Daoy (cell line): Measurements from ENCODE around the gene GALNT12. TPM values are rescaled to one million over a fixed set of nuclear protein-coding genes. Genes with fewer than 3 reads are reported as not detected.

ENCODE experiments used
- DNase-seq: peaks from one replicate; pipeline ENCODE4 v3.0.0-alpha.2; 2015; ENCODE audit warnings: low read depth
- total RNA-seq: library from RNA; depleted of rRNA; stranded (reverse); fragments of >200 nt; shearing (Covaris generic); gene quantifications from 2 replicates; pipeline ENCODE4 v1.2.3, GENCODE V29; 2014

The GALNT12 gene
- total RNA-seq, 1 experiment from 2014 or later = 5.3 TPM

DNA sequence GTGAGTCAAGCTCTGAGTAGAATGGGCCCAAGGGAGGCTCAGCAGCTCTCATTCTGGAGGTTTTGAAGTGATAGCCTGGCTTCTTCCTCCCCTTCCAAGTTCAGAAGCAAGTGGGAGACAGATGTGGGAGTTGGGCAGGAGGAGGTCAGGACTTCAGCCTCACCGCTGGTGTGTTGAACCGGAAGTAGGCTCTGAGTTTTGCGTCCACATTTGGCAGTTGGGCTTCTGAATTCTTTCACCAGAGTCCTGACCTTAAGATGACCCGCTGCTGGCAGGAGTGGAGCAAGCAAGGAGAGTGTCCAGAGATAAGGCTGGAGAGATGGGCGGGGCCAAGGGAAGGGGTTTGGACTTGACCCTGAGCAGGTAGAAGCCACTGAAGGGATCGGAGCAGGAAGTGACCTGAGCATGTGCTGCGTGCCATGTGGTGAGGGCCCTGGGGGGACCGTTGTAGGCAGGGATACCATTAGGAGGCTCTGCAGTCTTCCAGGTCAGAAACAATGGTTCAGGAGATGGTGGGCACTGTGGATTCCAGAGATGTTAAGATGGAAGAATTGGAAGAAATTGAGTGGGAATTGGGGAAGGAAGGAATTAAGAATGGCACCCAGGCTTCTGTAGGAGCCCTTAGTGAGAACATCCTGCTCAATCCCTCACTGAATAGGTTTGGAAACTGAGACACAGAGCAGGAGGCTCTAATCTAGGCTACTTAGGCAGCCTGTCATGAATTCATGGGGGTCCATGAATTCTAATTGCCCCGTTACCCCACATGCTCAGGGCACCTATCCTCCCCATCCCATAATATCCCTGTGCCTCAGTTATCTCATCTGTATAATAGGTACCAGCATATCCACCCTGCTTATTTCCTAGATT, 25.9 kb downstream of the GALNT12 start:
- DNase-seq = no peak

DNA sequence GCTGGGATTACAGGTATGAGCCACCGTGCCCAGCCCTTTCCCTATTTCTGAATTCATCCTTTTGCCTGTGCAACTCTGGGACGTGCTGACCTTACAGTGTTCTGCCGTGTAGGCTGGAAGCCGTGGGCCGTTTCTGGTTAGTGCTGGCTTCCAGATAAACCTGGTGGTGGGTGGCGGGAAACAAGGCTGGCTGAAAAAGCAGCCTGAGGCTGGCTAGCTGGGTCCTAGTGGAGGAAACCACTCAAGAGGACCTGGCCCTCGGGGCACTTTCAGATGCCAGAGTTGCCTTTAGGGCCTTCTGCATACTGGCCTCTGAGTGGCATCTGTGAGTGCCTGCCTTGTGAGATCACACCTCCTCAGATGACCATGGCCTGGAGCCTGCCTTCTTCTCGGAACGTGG, 26.9 kb downstream of the GALNT12 start:
- no peak for DNase-seq

DNA sequence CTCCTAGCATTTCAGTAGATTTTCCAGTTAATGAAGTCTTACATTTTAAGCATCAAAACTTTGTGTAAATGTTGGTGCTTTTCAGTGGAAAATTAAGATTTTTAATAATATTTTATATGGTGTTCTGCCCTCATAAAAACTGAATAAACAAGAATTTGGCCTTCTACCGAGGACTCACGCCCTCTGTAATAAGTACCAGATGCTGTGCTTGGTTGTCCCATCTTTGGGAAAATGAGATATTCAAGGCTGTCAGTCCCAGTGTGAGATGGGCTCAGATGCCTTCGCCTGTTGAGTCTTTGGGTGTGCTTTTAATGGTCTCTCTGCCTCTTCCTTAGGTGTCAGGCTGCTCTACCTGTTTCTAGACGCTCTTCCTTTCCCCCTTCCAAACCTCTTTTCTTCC, 28.7 kb downstream of the GALNT12 start:
- DNase-seq = no peak

DNA sequence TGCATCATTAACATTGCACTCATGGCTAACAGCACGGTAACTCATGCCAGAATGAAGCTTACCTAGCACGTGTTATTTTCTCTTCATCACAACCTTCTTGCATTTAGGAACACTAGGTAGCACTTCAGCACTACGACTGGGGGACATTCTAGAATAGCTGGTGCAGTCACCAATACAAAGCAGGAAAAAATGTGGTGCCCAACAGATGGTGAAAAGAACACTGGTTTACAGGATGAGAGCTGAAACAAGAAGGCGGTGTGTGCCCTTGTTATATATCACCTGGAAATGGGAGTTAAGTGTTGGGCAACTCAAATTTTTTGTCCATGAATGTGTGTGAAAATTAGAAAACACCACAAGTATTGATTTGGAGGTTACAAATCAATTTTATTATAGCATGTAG, 30.0 kb downstream of the GALNT12 start:
- DNase-seq = no peak

DNA sequence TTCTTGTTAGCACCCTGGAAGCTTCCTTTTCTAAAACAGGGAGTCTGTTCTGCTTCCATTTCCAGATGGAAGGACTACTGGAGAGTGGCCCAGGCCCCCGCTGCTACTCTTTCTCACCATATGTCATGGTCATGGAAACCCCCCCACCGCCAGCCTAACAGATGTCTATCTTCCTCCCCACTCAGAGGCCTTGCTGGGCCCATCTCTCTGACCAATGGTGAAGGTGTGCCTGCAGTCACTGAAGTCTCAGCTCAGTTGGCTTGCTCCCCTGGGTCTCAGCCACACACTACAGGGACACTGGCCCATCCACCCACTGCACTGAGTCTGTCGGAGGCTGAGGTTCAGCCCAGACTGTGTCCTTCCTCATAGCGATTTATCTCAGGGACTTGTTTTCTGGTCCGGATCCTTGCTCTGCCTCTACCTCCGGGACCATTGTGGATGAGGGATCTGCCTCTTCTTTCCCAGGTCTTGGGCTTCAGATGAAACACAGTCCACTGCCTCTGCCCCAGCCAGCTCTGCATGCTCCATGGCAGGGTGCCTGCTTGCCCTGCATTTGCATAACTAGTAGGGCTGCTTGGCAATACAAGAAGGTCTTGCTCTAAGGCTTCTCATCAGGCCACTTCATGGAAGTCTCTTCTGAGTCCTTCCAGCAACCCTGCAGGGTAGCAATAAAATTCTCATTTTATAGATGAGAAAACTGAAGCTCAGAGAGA, 30.8 kb downstream of the GALNT12 start:
- DNase-seq = no peak

DNA sequence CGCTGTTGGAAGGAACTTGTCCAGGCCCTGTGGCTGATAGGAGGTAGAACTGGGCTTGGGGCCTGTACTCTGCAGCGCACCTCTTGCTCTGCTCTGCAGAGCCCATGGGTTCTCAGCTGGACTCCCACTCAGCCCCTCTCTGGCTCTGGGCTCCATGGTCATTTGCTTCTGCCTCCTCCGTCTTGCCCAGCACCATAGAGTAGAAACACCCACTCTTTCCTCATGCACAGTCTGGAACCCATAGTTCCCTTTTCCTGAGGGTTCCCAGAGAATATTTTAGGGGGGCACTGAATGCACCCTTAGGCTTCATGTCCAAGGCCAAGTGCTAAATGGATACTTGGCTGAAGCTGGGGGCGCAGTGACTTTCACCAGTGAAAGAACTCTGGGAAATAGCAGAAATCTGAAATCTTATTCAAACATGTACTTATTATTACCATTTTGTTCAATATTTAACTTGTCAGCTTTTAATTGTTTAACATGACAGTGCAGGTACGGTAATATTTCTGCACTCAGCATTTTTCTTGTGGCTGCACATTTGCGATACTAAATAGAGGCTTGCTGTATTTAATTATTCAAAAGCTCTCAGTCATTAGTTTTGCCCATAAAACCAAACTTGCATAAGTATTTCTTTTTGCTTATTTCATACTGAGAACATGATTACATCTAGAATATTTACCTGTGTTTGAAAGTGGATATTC, 31.5 kb downstream of the GALNT12 start:
- DNase-seq = no peak

DNA sequence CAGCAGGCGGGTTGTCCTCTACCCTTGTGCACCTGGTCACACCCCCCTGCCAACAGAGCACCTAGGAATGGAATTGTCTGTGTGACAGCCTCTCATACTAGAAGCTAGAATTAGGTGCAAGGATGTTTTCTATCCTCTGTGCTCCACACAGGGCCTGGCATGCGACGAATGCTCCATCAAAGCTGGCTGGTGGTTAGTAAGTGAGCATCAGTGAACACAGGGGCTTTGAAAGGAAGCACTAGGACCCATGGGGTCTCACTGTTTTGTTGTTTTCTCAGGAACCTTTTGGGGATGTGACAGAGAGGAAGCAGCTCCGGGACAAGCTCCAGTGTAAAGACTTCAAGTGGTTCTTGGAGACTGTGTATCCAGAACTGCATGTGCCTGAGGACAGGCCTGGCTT, 32.3 kb downstream of the GALNT12 start:
- DNase-seq = no peak

DNA sequence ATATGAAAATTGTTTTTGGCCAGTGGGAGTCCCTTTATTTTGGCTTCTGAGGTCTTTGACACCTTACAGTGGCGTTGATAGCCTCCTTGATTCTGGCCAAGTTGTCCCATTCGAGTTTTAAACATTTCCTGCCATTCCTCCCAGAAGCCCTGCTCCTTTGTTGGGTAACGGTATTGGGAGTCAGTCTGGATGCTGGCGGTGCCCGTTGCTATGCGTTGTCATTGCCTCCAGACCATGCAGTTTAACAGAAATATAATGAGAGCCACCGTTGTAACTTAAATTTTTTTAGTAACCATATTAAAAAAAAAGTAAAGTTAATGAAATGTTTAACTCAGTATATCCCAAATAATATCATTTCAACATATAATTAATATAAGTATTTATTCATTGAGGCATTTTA, 35.0 kb downstream of the GALNT12 start:
- no peak for DNase-seq

DNA sequence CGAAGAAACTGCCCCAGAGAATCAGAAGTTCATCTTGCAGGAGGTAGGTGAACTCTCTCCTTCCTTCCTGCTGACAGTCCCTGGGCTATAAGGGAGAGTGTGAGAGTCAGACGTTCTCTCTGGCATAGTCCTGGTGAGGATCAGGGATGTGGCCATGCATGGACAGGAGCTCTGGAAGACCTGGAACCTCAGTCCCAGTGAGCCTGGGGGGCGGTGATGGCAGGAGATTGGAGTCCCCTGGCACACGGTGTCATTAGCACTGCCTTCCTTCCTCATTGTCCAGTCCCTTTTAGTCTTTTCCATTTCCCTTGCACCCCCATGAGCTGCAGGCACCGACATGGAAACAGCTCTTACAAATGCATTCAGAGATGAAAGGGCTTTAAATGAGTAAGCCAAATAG, 38.6 kb downstream of the GALNT12 start:
- DNase-seq = no peak

DNA sequence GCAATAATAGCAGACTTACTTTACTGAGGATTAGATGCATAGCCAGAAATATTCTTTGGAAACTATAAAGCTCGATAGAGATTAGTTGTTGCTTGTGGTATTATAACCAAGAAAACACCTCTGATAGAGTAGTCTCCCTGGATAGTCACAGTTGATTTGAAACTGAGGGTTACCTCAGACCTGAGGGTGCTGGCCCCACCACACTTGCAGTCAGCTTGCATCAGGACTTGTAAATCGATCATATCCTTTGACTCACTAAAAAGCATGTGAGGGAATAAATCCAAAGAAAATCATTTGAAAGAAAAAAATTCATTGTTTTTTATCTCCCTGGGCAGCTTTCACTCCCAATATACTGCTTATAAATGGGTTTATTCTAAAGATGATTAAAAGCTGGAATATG, 39.4 kb downstream of the GALNT12 start:
- DNase-seq = no peak

DNA sequence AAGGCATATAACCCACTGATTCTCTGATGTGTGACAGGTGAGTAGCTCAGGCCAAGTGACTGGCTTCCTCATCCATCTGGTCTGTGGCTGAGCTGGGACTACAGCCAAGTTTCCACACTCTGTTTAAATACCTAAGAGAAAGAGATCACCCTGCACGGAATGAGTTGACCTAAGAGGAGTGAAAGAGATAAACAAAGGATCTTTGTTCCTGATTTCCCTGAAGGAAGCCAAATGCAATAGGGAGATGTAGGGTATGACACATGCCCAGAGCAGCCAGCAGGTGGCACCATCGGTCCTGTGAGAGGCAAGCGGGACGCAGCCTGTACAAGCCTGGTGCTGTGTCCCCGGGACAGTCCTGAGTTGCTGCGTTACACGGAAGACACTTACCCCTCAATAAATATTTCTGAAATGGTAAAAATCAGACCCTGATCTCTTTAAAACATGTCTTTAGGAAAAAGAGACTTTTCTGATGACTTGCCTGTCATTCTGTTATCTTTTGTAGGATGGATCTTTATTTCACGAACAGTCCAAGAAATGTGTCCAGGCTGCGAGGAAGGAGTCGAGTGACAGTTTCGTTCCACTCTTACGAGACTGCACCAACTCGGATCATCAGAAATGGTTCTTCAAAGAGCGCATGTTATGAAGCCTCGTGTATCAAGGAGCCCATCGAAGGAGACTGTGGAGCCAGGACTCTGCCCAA, 41.1 kb downstream of the GALNT12 start:
- peak; percentile 94 for DNase-seq

DNA sequence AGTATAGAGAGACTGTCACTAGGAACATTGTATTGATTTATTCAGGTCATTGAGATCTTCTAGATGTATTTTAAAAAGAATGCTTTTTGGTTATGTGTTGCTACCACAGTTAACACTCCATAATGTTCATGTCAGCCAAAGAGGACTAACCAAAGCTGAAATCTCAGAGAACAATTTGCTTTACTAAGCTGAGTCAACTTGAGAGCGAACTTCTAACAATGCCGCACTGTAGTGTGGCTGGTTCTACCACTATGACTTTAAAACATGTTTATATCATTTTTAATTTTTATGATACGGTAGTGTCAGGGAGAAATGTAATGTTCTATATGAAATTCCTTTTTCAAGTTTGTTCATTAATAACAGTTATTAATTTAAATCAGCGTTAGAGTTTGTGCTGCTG, 42.1 kb downstream of the GALNT12 start:
- DNase-seq = no peak

DNA sequence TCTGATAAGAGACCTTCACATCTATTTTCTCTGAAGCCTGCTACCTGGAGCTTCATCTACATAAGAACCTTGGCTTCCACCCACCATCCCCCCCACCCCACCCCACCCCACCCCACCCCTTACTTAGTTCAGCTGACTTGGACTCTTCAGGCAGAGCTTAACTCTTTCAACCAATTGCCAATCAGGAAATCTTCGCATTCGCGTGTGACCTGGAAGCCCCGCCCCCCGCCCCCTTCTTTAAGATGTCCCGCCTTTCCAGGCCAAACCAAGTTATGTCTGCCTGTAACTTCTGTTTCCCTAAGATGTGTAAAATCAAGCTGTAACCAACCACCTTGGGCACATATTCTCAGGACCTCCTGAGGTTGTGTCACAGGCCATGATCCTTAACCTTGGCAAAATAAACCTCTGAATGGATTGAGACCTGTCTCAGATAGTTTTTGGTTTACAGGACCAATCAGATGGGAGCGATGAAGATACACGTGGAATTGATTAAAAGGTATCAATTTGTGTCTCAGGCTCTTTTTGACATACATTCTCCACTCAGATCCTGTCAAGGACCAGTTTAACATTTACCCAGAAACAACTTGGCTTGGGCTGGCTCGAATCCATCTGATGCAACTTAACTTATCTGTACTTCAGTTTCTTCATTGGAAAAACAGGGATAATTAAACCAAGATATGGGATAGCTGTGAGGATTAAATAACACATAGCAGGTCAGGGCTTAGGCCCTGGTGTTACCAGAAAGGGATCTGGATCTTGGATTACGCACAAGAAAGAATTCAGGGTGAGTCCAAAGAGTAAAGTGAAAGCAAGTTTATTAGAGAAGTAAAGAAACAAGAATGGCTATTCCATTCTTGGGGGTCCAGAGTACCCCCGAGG, 43.6 kb downstream of the GALNT12 start:
- no peak for DNase-seq

DNA sequence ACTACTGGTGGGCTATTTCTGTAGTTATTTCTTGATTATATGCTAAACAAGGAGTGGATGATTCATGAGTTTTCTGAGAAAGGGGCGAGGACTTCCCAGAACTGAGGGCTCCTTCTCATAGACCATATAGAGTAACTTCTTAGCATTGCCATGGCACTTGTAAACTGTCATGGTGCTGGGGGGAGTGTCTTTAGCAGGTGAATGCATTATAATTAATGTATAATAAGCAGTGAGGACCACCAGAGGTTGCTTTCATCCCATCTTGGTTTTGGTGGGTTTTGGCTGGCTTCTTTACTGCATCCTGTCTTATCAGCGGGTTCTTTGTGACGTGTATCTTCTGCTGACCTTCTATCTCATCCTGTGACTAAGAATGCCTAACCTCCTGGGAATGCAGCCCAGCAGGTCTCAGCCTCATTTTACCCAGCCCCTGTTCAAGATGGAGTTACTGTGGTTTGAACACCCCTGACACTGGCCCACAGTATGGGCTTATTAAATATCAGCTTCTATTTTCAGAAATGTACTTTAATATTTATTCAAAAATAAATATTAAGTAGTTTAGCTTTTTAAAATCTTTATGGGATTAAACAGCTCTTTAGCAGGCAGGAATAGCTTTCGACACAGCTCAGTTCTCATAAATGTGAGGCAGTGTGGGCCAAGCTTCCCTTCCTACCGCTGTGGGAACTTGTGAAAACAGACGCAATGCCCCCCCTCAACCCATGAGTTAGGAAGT, 44.4 kb downstream of the GALNT12 start:
- DNase-seq = no peak

DNA sequence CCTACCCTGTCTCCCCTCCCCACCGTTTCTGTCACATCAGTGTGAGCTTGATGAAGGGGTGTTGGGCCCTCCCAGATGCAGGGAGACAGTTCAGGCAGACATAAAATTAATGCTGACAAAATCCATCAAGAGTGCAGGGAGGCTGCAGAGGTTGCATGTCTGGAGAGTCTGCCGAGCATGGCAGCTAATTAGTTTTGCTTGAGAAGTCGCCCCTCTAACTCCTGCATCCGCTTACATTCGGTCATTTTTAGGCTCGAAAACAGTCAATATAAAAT, 44.9 kb downstream of the GALNT12 start:
- DNase-seq = no peak

DNA sequence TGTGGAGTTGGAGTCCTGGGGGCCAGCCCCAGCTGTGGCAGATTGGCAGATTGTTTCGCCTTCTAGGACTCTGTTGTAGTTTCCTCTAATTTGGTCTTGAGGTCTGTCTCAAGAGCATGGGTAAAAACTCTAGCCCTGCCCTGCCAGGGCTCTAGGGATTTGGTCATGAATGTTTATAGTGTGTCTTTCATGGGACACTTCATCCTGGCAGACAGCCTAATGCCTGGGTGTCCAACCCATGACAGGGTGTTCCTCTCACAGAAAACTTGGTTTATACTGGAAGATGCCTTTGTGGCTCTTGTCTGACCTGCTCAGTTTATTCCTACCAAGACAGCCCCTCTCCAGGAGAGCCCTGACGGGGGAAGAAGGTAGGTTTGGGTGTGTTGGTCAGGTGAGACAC, 45.5 kb downstream of the GALNT12 start:
- no peak for DNase-seq

DNA sequence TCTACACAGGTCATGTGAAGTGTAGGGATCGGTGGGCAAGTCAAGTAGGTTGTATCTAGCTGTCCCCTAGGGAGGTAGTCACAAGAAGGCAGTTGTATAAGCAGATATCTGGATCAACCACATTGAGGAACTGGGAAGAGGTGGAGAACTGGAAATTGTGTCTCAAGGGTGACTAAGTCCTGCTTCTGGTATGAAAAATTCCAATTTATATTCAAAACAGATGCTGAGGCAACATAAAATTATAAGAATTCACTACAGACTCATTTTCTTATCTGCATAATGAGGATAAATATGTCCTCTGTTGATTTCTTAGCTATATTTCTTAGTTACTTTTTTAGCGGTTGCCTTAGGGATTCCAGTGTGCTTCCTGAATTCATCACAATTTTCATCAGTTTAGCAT, 46.8 kb downstream of the GALNT12 start:
- no peak for DNase-seq

DNA sequence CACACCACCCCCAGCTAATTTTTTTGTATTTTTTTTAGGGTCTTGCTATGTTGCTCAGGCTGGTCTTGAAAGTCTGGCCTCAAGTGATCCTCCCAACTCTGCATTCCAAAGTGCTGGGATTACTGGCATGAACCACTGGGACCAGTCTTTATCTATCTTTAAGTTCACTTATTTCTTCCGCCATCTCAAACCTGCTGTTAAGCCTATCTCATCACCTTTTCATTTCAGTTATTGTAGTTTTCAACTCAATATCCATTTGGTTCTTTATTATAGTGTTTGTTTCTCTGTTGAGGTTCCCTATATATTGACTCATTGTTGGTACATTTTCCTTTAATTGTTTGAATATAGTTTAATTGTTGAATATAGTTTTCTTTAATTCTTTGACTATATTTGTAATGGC, 48.1 kb downstream of the GALNT12 start:
- DNase-seq = no peak

DNA sequence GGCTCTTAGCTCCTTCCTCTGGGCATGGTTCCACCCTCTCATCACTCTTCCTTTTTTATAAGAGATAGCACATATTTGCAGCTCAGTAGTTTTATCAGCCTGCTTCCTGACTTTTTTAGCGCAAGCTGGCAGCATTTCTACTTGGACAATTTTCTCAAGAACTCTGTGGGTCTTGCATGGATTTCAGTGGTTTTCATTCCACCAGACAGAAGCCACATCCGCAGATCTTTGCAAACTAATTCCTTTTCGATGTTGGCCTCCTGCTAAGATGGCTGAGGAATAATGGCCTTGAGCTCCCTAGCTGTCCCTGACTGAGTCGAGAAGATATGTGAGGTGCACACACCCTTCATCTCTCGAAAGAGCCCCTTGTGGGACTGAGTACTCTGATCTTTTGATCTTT, 49.5 kb downstream of the GALNT12 start:
- DNase-seq = no peak

DNA sequence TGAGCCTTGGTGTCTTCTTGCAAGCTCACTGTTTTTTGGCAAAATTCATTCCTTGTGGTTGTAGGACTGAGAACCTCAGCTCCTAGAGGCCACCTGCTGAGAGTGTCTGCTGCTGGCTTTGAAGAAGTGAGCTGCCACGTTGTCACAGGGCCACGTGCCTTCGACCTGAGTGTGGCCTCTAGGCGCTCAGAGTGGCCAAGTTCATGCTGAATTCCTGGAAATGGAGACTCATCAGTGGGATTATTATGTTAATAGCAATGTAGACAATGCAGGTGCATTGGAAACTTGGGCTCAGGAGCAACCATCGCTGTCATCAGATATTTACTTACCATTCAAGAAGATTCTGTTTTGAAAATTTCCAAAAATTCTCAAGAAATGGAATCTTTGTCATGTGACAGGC, 52.5 kb downstream of the GALNT12 start:
- DNase-seq = no peak

DNA sequence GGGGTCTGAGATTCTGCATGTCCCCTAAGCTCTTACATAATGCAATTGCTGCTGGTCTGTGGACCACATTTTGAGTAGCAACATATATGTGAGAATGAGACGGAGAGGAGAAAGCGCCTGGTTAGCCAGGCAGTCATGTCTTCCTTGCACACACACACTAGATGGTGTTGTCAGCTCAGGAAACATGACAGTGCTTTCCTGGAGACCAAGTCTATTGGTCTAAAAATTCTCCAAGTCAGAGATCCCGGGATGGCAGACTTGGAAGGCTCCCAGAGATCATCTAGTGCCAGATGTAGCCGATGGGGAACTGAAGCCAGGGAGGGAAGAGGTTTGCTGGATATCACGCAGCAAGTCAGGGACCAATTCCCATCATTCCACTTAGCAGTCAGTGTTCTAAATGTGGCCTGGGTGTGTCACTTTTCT, 53.4 kb downstream of the GALNT12 start:
- peak; percentile 84 for DNase-seq
